Subcutaneous adipose tissue (tissue), 4 donors: ENCODE results near the gene LYPD5. TPM values are rescaled to one million over a fixed set of nuclear protein-coding genes. Genes with fewer than 3 reads are reported as not detected.

Experiments
- CTCF ChIP-seq: fragments of 450-650 bp; IDR thresholded peaks from one replicate; pipeline ENCODE4 v1.5.1; 2016; ENCODE audit warnings: low read depth, mild to moderate bottlenecking, control low read depth, antibody characterized with exemption, moderate library complexity
- total RNA-seq, 4 donors: library from RNA; depleted of rRNA; stranded (reverse); fragments of >200 nt; gene quantifications; one replicate each; pipeline ENCODE4 v1.1.0, GENCODE V29; 2016

LYPD5 gene
- total RNA-seq, 4 donors from 2014 or later = 0.22 to 0.94 (median 0.51) TPM; not detected in 1

DNA sequence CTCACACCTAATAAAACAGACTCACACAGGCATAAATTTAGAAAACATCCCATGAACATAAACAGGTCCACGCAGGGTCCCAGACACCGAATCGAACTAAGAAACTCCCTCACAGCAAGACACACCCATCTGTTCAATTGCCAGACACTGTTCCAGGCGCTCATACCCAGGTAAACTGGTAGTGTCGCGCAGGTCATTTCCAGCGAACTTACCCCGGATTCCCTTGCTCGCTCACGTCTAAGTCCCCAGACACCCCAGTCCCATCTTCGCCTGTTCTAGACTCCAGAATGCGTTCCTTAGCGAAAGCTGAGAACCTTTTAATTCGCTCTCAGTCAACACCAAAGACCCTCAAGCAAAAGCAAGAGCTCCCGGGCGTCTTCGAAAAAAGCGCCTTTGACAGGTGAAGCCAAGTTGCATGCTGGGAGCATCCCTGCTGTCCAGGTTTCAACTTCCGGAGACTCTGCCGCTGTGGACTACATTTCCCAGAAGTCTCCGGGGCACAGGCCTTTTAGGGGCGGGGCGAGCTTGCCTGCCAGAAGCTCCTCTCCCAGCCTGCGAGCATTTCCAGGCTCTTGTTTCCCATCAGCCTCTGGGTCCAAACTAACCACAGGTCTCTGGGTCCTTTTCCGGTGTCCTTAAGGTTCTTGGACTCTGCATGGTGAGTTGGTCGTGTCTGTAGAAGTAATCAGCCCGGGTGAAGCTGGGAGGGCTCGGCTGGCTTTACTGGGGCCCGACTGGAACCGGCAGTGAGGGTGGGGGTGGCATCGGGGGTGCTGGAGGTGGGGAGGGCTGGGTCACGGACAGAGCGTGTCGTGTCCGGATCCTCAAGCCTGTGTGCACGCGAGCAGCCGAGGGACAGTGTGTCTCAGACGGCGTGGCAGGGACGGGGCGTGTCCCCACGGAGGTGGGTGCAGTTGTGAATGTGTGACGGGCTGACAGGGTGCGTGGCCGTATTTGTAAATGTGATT lies 24.8 kb upstream of the LYPD5 start, which contains the start of gene ZNF283:
ZNF283 (plus strand) TSS at position 535 of the 968 bp plus-strand sequence. CDS start 6,184 bp downstream, outside the sequence.
- no peak for TF ChIP-seq CTCF

GRCh38 chr19:43820884-43821215 lies 18.6 kb upstream of the LYPD5 start:
- no peak for TF ChIP-seq CTCF

DNA sequence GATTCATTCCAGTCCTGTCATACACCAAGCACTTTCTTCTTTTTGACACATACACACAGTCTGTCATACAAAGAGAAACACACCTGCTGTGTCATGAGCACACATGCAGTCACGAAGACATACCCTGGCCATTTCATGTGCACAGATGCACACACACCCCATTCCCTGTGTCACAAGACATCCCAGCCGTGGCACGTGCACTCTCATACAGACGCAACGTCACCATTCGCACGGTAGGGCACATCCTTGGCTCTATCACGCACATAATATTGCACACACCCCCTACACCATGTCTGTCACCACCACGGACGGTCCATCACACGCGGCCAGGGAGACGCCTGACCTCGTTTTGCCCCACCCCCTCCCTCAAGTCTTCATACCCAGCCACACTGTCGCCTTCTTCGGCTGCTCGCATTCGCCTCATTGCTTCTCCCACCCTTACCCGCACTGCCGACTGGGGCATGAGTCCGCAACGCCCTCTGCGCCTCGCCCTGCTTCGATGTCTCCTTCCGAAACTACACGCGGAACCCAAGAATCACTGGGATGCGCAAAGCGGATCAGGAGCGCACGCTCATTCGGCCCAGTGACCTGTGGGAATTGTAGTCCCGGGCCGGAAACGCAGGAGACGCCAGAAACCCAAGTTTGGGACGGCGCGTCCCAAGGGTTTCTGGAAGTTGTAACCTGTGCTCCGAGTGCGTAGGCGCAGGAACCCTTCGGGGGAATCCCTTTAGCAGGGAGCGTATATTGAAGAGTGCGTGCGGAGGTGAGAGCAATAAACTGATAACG lies 18.0 kb upstream of the LYPD5 start:
- TF ChIP-seq CTCF = no peak

DNA sequence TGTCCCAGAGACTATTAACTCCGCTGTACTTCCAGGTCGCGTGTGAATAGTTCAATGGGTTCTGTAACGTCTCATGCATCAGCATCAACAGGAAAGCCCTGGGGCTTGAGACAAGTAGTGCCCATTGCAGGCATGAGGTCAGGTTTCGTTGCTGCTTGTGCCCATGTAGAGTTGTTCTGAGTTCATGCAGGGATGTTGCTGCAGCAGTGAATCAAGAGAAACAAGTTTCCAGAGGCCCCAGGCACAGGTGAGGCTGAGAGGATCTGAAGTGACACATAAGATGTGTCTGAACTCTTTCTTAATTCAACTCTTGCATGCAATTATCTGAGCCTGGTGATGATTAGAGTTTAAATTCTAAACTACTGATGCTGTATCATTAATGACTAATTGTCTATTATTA lies 16.3 kb upstream of the LYPD5 start:
- TF ChIP-seq CTCF = no peak

- no peak for TF ChIP-seq CTCF
Measured at GRCh38 chr19:43814663-43815352, 12.6 kb upstream of the LYPD5 start.

- no peak for TF ChIP-seq CTCF
Measured at GRCh38 chr19:43812688-43813087, 10.4 kb upstream of the LYPD5 start.
